Suppressor macrophage treated with lipopolysaccharide for 4 hours (primary cell): ENCODE measurements around the gene CEP350.

Source experiments
- DNase-seq: peaks from one replicate; pipeline ENCODE4 v3.0.0-alpha.2; 2020

Gene CEP350

GRCh38 chr1:180065408-180065807, 110.8 kb downstream of the CEP350 start:
- DNase-seq: no peak

- no peak for DNase-seq
Observed at GRCh38 chr1:180066150-180066549, 111.5 kb downstream of the CEP350 start.

- no peak for DNase-seq
Observed at GRCh38 chr1:180070286-180070685, 115.7 kb downstream of the CEP350 start.

- DNase-seq: no peak
Observed at GRCh38 chr1:180071759-180072158, 117.1 kb downstream of the CEP350 start.

- no peak for DNase-seq
Observed at GRCh38 chr1:180080439-180080838, 125.8 kb downstream of the CEP350 start.

- DNase-seq: no peak
Observed at GRCh38 chr1:180081474-180081873, 126.9 kb downstream of the CEP350 start.

- no peak for DNase-seq
Observed at GRCh38 chr1:180083164-180083563, 128.6 kb downstream of the CEP350 start.

- no peak for DNase-seq
Observed at GRCh38 chr1:180084867-180085266, 130.3 kb downstream of the CEP350 start.

- DNase-seq: no peak
Observed at GRCh38 chr1:180085331-180085730, 130.7 kb downstream of the CEP350 start.

GRCh38 chr1:180092931-180093650, 138.5 kb downstream of the CEP350 start:
- DNase-seq: no peak

- no peak for DNase-seq
Observed at GRCh38 chr1:180094705-180095295, 140.2 kb downstream of the CEP350 start.

GRCh38 chr1:180096584-180097325, 142.1 kb downstream of the CEP350 start:
- DNase-seq: no peak

- DNase-seq: no peak
Observed at GRCh38 chr1:180097326-180097605, 142.7 kb downstream of the CEP350 start.

- DNase-seq: no peak
Observed at GRCh38 chr1:180101411-180101810, 146.8 kb downstream of the CEP350 start.

- no peak for DNase-seq
Observed at GRCh38 chr1:180103819-180104218, 149.2 kb downstream of the CEP350 start.

GRCh38 chr1:180112091-180112490, 157.5 kb downstream of the CEP350 start:
- DNase-seq: no peak

- no peak for DNase-seq
Observed at GRCh38 chr1:180112984-180113647, 158.5 kb downstream of the CEP350 start.

GRCh38 chr1:180114396-180114945, 159.9 kb downstream of the CEP350 start:
- no peak for DNase-seq

GRCh38 chr1:180116964-180117763, 162.6 kb downstream of the CEP350 start:
- DNase-seq: no peak

GRCh38 chr1:180117764-180118116, 163.1 kb downstream of the CEP350 start:
- DNase-seq: no peak

- DNase-seq: no peak
Observed at GRCh38 chr1:180119837-180120236, 165.2 kb downstream of the CEP350 start.

GRCh38 chr1:180123463-180123936, 168.9 kb downstream of the CEP350 start:
- peak; percentile 25 for DNase-seq

- no peak for DNase-seq
Observed at GRCh38 chr1:180130651-180131050, 176.0 kb downstream of the CEP350 start.
